ENCODE data around the gene PLPPR1.

Gene PLPPR1

DNA sequence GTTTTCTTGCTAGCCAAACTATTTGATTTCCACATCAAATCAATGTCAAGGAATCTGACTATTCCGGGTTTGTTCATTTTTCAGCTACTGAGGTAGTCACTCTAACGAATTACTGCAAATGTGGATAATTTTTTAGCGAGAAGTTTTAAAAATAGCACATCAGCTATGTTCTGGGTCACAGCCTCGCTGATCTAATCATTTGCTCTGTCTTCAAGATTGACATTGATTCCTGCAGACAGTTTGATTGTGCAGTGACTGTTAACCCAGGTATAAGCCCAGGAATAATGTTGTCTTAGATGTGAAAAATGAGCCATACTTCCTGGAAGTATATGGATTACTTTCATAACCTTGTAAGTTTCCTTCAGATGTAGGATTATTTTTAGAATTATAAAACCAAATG, 181.1 kb downstream of the PLPPR1 start:
- no peak overlapping the region for H3K4me3 ChIP-seq (ENCODE audit: low read length)
- no peaks in the 10 kb centered on the region for H3K4me1 ChIP-seq (ENCODE audit: insufficient read depth, low read length)
- no peaks in the 10 kb centered on the region for H3K9me3 ChIP-seq (ENCODE audit: low read length)
- H3K27me3 ChIP-seq (ENCODE audit: insufficient read depth, low read length), result no peaks in the 10 kb centered on the region
- H3K36me3 ChIP-seq (ENCODE audit: insufficient read depth, low read length), result no peaks in the 10 kb centered on the region
- no peak overlapping the region for H2AFZ ChIP-seq (ENCODE audit: low read depth, low read length)

DNA sequence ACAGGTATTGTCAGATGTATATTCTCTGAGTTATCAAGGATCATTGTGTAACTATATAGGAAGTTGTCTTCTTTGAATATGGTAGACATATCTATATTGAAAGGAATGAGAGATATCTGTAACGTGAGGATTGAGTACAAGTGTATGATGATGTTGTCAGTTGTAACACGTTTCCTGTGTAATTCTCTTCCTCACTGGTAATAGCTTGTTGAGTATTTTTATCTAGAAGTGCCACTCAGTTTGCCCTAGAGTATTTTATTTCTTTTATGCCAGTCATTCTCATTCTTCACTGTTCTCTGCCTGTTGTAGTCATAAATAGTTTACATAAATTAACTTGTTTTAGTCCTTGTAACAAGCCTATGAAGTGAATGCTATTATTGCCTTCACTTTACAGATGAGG, 184.1 kb downstream of the PLPPR1 start:
- H2AFZ ChIP-seq (ENCODE audit: low read depth, low read length), result no peak overlapping the region
- H3K27me3 ChIP-seq (ENCODE audit: insufficient read depth, low read length), result no peaks in the 10 kb centered on the region
- no peaks in the 10 kb centered on the region for H3K4me1 ChIP-seq (ENCODE audit: insufficient read depth, low read length)
- H3K36me3 ChIP-seq (ENCODE audit: insufficient read depth, low read length), result no peaks in the 10 kb centered on the region
- no peaks in the 10 kb centered on the region for H3K9me3 ChIP-seq (ENCODE audit: low read length)
- H3K4me3 ChIP-seq (ENCODE audit: low read length), result no peak overlapping the region

DNA sequence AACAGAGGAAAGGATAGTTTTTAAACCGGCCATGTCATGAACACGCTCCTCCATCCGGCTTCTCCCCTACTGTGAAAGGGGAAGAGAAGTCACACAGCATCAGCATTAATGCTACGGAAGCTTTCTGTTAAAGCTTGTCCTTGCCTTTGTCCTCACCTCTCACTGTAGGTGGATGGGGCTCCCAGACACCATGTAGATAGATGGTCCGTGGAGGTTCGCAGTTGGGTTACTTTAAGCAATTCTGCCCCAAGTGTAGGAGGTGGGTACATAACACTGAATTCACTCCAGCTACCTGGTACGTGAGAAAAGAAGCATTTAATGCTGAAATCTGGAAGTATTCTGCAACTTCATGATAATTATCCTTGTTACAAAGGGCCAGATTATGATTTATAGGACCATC, 190.5 kb downstream of the PLPPR1 start:
- Histone ChIP-seq H3K27me3 (ENCODE audit: insufficient read depth, low read length) (no peaks in the 10 kb centered on the region), H3K9me3 (ENCODE audit: low read length) (no peaks in the 10 kb centered on the region), H3K4me1 (ENCODE audit: insufficient read depth, low read length) (no peaks in the 10 kb centered on the region), H2AFZ (ENCODE audit: low read depth, low read length) (no peak overlapping the region), H3K4me3 (ENCODE audit: low read length) (no peak overlapping the region), H3K36me3 (ENCODE audit: insufficient read depth, low read length) (no peaks in the 10 kb centered on the region)

DNA sequence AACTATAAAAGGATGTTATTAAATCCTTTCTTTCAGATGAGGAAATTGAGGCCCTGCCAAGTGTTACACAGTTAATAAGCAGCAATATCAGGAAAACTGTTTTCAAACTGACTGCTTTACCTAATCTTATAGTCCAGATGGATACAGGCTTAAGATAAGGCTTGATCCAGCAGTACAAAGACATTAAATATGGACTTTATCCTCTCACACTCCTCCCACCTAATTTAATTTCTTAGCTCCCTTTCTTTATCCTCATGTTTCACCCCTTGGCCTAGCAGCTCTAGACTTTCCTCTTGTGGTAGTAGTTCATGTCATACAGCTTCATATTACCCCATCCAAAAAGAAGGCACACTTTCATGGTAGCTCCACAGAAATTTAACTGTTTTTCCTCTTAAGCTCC, 191.8 kb downstream of the PLPPR1 start:
- Histone ChIP-seq H3K27me3 (ENCODE audit: insufficient read depth, low read length) (no peaks in the 10 kb centered on the region), H3K36me3 (ENCODE audit: insufficient read depth, low read length) (no peaks in the 10 kb centered on the region), H3K4me1 (ENCODE audit: insufficient read depth, low read length) (no peaks in the 10 kb centered on the region), H3K4me3 (ENCODE audit: low read length) (no peak overlapping the region), H3K9me3 (ENCODE audit: low read length) (no peaks in the 10 kb centered on the region), H2AFZ (ENCODE audit: low read depth, low read length) (no peak overlapping the region)

DNA sequence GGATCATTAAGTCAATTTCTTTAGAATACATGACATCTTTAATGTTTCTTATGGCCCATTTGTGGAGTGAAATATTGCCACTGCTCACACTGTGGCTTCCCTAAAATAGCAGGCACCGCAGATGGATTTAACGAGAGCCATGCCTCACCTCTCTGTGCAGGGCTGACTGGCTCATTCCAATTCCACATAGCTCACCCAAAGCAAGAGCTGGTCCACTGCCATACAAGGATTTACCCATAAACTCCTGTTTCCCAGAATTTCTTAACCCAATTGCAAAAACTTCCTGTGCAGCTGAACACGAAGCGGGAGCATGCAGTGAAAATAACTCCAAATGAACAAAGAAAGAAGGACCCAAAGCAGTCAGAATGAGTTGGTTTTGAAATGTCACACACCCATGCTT, 196.7 kb downstream of the PLPPR1 start:
- Histone ChIP-seq H3K4me3 (ENCODE audit: low read length) (no peak overlapping the region), H2AFZ (ENCODE audit: low read depth, low read length) (no peak overlapping the region), H3K27me3 (ENCODE audit: insufficient read depth, low read length) (peaks cover under 1% of the 10 kb centered on the region), H3K9me3 (ENCODE audit: low read length) (no peaks in the 10 kb centered on the region), H3K4me1 (ENCODE audit: insufficient read depth, low read length) (no peaks in the 10 kb centered on the region), H3K36me3 (ENCODE audit: insufficient read depth, low read length) (no peaks in the 10 kb centered on the region)

DNA sequence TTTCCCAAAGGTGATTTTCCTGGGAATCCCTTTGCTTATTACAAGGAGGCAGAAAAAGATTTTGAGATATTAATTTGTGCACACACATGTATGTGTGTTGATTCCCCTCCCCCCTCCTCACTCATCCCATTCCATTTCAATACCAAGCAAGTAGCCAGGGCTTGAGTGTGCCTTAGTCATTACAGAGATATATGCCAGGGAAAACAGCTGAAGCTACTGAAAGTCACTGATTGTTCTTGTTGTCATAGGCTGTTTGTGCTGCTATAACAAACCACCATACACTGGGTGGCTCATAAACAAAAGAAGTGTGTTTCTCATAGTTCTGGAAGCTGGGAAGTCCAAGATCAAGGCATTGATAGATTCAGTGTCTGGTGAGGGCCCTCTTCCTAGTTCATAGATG, 197.6 kb downstream of the PLPPR1 start:
- Histone ChIP-seq H3K9me3 (ENCODE audit: low read length) (no peaks in the 10 kb centered on the region), H2AFZ (ENCODE audit: low read depth, low read length) (no peak overlapping the region), H3K27me3 (ENCODE audit: insufficient read depth, low read length) (peaks cover 3% of the 10 kb centered on the region), H3K4me1 (ENCODE audit: insufficient read depth, low read length) (no peaks in the 10 kb centered on the region), H3K4me3 (ENCODE audit: low read length) (no peak overlapping the region), H3K36me3 (ENCODE audit: insufficient read depth, low read length) (no peaks in the 10 kb centered on the region)

DNA sequence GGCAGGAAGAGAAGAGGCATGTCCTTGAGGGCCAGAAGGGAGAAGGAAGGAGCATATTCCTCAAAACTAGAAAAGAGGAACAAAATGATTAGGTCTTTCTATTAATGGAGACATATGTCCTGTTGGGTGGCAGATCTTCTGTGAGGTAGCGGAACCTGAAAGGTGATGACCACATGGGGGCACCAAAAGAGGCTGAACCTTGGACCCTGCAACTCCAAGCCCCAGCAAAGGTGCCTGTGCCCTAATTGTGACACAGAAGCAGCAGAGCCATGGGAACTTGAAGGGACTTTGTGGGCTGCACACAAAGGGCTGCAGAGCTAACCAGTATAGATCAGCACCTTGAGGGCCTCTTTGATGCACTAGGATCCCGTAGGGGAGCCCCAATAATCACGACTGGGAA, 198.3 kb downstream of the PLPPR1 start:
- no peaks in the 10 kb centered on the region for H3K9me3 ChIP-seq (ENCODE audit: low read length)

DNA sequence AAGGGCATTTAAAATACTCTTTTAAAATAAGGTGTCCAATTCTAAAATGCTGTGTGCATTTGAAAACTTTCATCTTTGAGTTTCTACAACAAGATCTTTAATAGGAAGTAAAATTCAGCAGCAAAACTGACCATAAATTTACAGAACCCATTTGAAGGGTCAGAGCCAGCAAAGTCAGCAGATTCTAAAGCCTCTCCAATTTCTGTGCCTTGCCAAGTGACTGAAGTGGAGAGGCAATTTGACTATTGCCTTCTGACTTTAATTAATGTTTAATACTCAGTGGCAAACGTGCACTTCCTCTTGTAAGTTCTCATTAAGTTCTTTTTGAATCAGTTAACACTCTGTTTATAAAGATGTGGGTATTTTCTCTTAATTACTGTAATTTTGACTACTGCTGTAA, 201.1 kb downstream of the PLPPR1 start:
- Histone ChIP-seq H3K4me3 (ENCODE audit: low read length) (no peak overlapping the region), H2AFZ (ENCODE audit: low read depth, low read length) (no peak overlapping the region), H3K27me3 (ENCODE audit: insufficient read depth, low read length) (peaks cover 3% of the 10 kb centered on the region), H3K36me3 (ENCODE audit: insufficient read depth, low read length) (no peaks in the 10 kb centered on the region), H3K4me1 (ENCODE audit: insufficient read depth, low read length) (no peaks in the 10 kb centered on the region), H3K9me3 (ENCODE audit: low read length) (no peaks in the 10 kb centered on the region)

More for the DNA sequence above, 198.3 kb downstream of the PLPPR1 start:
- Histone ChIP-seq H2AFZ (ENCODE audit: low read depth, low read length) (no peak overlapping the region), H3K36me3 (ENCODE audit: insufficient read depth, low read length) (no peaks in the 10 kb centered on the region), H3K27me3 (ENCODE audit: insufficient read depth, low read length) (peaks cover 3% of the 10 kb centered on the region), H3K4me3 (ENCODE audit: low read length) (no peak overlapping the region), H3K4me1 (ENCODE audit: insufficient read depth, low read length) (no peaks in the 10 kb centered on the region)

DNA sequence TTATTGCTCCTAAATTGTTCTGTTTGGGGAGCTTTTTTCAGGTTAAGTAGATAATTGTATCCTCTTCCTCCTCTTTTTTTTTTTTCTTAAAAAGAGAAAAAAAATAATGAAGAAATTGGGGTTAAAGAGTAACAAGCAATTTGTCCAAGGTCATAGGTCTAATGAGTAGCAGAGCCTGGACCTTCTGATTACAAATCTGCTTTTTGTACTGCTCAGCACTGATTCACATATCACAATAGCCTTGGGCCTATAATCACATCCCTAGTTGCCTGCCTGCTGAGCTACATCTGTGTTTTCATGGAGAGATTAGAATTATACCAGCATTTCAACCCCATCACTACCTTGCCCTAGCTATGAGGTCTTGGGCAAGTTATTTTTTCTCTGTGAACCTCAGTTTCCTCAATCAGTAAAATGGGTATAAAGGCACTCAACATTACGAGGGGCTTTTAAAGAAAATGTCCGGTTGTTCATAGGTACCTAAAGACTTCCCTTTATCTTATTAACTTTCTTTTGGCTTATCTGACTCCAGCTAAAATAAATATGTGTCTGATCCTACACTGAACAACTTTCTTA, 204.0 kb downstream of the PLPPR1 start:
- no peaks in the 10 kb centered on the region for H3K4me1 ChIP-seq (ENCODE audit: insufficient read depth, low read length)
- no peak overlapping the region for H2AFZ ChIP-seq (ENCODE audit: low read depth, low read length)
- H3K27me3 ChIP-seq (ENCODE audit: insufficient read depth, low read length), result peaks cover 3% of the 10 kb centered on the region
- no peaks in the 10 kb centered on the region for H3K36me3 ChIP-seq (ENCODE audit: insufficient read depth, low read length)
- H3K4me3 ChIP-seq (ENCODE audit: low read length), result no peak overlapping the region
- H3K9me3 ChIP-seq (ENCODE audit: low read length), result no peaks in the 10 kb centered on the region

DNA sequence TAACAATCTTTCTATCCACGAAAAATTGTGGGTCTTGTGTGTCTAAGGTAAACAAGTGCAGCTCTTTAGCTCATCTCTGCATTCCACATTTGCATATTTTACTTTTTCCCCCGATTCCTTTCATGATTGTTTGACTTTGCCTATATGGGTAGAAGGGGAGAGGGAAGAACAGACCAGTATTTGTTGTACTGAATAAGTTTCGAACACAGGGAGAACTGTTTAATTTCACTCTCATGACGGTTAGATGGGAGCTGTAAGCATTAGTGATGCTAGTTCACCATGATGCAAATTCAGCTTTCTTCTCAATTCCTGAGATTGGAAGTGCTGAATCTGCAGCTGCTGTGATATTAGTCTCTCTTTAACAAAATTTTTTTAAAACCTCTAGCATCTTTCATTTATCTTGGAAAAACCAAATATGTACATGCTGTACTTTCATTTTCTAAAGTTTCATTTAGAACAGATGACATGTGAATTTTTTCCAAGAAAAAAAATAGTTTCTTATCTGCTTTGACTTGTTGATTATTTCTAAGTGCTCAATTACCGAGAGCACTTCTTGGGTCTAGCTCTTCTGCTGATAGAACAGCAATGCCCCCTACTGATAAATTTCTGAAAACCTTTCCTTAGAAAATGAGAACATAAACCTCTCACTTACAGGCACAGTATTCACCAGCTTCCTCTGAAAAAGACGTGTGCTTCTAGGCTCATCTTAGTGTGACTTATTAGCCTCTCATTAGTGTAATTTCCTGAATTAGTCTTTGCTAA, 206.8 kb downstream of the PLPPR1 start:
- Histone ChIP-seq H3K9me3 (ENCODE audit: low read length) (no peaks in the 10 kb centered on the region), H3K36me3 (ENCODE audit: insufficient read depth, low read length) (no peaks in the 10 kb centered on the region), H2AFZ (ENCODE audit: low read depth, low read length) (no peak overlapping the region), H3K4me3 (ENCODE audit: low read length) (no peak overlapping the region), H3K27me3 (ENCODE audit: insufficient read depth, low read length) (peaks cover 2% of the 10 kb centered on the region), H3K4me1 (ENCODE audit: insufficient read depth, low read length) (no peaks in the 10 kb centered on the region)

DNA sequence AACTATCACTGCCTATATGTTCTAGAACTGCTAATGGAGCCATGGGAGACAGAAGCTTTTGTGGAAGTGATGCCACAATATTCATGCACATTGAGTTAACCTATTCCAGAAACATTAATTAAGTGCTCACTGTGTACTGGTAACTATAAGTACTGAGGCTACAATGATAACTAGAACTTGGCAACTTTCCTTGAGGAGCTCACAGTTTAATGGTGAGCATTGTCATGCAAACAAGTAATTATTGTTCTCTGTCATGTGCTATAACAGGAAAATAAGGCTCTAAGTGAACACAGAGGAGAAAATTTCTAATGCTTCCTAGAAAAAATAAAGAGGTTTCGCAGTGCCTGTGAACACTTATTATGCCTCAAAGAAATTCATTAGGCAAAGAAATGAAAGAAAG, 214.1 kb downstream of the PLPPR1 start:
- Histone ChIP-seq H3K4me3 (ENCODE audit: low read length) (no peak overlapping the region), H2AFZ (ENCODE audit: low read depth, low read length) (no peak overlapping the region), H3K36me3 (ENCODE audit: insufficient read depth, low read length) (no peaks in the 10 kb centered on the region), H3K27me3 (ENCODE audit: insufficient read depth, low read length) (no peaks in the 10 kb centered on the region), H3K4me1 (ENCODE audit: insufficient read depth, low read length) (no peaks in the 10 kb centered on the region), H3K9me3 (ENCODE audit: low read length) (no peaks in the 10 kb centered on the region)

DNA sequence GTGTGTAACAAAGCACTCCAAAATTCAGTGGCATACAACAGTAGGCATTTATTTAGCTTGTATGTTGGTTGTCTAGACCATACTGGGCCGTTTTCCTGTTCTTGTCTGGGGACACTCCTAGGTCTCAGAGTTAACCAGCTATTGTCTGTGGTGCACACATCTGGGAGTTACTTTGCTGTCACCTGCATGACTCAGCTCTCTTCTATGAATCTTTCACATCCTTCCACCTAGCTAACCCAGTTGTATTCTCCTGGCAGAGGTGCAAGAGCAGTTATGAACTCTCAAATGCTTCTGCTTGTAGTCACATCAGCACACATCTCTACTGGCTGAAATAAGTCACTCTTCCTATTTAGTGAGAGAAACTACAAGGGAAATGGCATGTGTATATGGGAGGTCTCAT, 218.2 kb downstream of the PLPPR1 start:
- Histone ChIP-seq H3K36me3 (ENCODE audit: insufficient read depth, low read length) (no peaks in the 10 kb centered on the region), H3K4me3 (ENCODE audit: low read length) (no peak overlapping the region), H3K27me3 (ENCODE audit: insufficient read depth, low read length) (no peaks in the 10 kb centered on the region), H3K4me1 (ENCODE audit: insufficient read depth, low read length) (no peaks in the 10 kb centered on the region), H3K9me3 (ENCODE audit: low read length) (no peaks in the 10 kb centered on the region), H2AFZ (ENCODE audit: low read depth, low read length) (no peak overlapping the region)

DNA sequence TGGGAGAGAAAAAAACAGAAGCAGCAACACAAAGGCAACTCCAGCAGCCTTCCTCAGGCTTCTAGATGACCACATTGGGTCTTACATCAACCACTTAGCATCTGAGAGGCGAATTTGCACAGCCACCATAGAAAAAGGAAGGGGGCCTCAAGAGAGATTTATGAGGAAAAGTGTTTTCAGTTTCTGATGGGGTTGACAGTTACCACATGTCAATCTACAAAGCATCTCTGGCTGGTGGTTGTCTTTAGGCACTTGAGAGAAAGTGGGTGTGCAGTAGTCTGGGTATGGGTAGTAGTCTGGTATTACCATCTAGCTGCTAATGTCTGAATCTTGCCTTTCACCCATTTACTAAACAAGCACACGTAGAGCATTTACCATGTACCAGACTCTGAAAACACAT, 218.8 kb downstream of the PLPPR1 start:
- Histone ChIP-seq H3K36me3 (ENCODE audit: insufficient read depth, low read length) (no peaks in the 10 kb centered on the region), H3K4me1 (ENCODE audit: insufficient read depth, low read length) (no peaks in the 10 kb centered on the region), H3K4me3 (ENCODE audit: low read length) (no peak overlapping the region), H3K27me3 (ENCODE audit: insufficient read depth, low read length) (no peaks in the 10 kb centered on the region), H2AFZ (ENCODE audit: low read depth, low read length) (no peak overlapping the region), H3K9me3 (ENCODE audit: low read length) (no peaks in the 10 kb centered on the region)
